GM20000 (cell line): ENCODE results near the gene ELP6.

Experiments used
- DNase-seq: peaks from one replicate; pipeline ENCODE4 v3.0.0; 2012; ENCODE audit warnings: low spot score
- TF ChIP-seq, protein P1 (sequence below): IDR thresholded peaks from 2 replicates; pipeline ENCODE4 v1.5.1; 2012; ENCODE audit warnings: mild to moderate bottlenecking, control low read depth; ENCODE audit errors: extremely low read depth, missing control alignments

The ELP6 gene

GRCh38 chr3:47456984-47457383, 56.5 kb downstream of the ELP6 start:
- no peak for DNase-seq
- TF ChIP-seq, protein P1, sequence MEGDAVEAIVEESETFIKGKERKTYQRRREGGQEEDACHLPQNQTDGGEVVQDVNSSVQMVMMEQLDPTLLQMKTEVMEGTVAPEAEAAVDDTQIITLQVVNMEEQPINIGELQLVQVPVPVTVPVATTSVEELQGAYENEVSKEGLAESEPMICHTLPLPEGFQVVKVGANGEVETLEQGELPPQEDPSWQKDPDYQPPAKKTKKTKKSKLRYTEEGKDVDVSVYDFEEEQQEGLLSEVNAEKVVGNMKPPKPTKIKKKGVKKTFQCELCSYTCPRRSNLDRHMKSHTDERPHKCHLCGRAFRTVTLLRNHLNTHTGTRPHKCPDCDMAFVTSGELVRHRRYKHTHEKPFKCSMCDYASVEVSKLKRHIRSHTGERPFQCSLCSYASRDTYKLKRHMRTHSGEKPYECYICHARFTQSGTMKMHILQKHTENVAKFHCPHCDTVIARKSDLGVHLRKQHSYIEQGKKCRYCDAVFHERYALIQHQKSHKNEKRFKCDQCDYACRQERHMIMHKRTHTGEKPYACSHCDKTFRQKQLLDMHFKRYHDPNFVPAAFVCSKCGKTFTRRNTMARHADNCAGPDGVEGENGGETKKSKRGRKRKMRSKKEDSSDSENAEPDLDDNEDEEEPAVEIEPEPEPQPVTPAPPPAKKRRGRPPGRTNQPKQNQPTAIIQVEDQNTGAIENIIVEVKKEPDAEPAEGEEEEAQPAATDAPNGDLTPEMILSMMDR, result no peak

DNA sequence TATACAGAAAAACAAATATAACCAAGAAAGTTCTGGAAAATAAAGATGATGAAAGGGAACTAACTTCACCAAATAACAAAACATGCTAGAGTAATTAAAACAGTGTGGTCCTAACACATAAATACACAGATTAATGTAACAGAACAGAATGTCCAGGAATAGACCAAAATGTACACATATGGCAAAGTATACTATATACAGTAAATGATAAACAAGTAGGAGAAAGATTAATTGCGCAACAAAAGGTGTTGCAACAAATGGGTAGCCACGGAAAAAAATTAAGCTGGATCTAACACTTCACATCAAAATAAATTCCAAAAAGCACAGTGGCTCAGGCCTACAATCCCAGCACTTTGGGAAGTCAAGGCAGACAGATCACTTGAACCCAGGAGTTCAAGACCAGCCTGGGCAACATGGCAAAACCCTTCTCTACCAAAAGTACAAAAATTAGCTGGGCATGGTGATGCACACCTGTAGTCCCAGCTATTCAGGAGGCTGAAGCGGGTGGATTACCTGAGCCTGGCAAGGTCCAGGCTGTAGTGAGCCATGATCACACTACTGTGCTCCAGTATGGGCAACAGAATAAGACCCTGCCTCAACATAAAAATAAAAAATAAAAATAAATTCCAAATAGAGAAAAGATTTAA, 57.6 kb downstream of the ELP6 start:
- DNase-seq, result no peak
- TF ChIP-seq, protein P1, result no peak

DNA sequence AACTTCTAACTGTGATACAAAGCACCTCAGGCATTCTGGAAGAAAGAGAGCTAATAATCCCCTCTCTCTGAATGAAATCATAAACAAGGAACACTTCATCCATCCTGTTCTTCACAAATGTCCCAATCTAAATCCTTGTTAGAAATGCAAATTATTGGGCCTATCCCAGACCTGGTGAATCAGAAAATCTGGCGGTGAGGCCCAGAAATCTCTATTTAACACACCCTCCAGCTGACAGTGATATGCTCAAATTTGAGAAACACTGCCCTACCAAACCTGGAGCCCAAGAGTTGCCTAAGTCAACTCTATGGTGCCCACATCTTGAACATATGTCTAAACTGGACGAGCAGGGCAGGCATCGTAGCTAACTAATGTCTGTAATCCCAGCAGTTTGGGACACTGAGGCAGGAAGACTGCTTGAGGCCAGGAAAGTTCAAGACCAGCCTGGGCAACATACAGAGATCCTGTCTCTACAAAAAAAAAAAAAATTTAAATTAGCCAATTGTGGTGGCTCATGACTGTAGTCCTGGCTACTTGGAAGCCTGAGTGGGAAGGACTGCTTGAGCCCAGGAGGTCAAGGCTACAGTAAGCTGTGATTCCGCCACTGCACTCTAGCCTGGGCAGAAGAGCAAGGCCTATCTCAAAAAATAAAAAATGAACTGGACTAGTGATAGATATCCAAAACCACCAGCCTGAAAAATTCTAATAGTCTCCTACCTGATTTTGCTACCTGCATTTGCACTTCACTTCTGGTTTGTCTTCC, 60.9 kb downstream of the ELP6 start:
- TF ChIP-seq, protein P1, result no peak
- DNase-seq, result no peak
